ENCODE measurements around the gene ANKRD13A. TPM values are rescaled to one million over a fixed set of nuclear protein-coding genes. Genes with fewer than 3 reads are reported as not detected.

The ANKRD13A gene
- total and polyA plus RNA-seq, 2 experiments from 2014 or later, result 5.7 to 25.6 TPM

DNA sequence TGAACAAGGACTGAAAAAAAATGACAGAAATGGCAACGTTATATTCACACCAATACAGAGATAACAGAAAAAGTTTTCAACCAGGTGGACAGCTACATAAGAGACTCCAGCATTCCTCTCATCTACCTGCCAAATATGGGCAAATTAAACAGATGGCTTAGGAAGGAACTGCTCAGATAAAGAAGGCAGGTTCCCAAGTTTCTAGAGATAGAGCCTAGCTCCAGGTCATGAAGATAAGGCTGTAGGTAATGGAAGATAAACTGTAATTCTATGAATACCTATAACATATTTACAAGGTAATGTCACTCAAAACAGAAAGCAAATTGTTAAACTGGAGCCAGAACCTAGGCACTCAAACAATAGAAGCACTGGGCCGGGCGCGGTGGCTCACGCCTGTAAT is 45.6 kb upstream of the ANKRD13A start:
- no peaks in the 10 kb centered on the region; the same call in 1 of the 2 replicates for H4K20me1 ChIP-seq (replicated peaks; ENCODE audit: insufficient read depth)
- peaks cover 10% of the 10 kb centered on the region for H3K4me1 Mint-ChIP-seq
- H3K4me3 Mint-ChIP-seq, result no peak overlapping the region
- H3K36me3 Mint-ChIP-seq (ENCODE audit: low read depth), result peaks cover 25% of the 10 kb centered on the region
- H2AFZ ChIP-seq, result no peak overlapping the region
- H3K27me3 Mint-ChIP-seq (ENCODE audit: insufficient read depth, low read depth, poor library complexity), result peaks cover 2% of the 10 kb centered on the region
- H3K9me3 Mint-ChIP-seq, result no peaks in the 10 kb centered on the region
- peaks cover 9% of the 10 kb centered on the region; the same call in 1 of the 2 replicates for H3K36me3 ChIP-seq (ENCODE audit: insufficient read depth)
- no peaks in the 10 kb centered on the region for H3K9me2 ChIP-seq (ENCODE audit: insufficient read depth)
- H3K79me2 ChIP-seq (replicated peaks; ENCODE audit: insufficient read depth), result no peaks in the 10 kb centered on the region
- no peak overlapping the region for H3K27ac ChIP-seq (ENCODE audit: low read depth)
- DNase-seq (ENCODE audit: low spot score), result no peak
- no peaks in the 10 kb centered on the region for H3K27me3 ChIP-seq (ENCODE audit: insufficient read depth)
- no peak overlapping the region for H3K27ac Mint-ChIP-seq
- ATAC-seq, result no peak
- no peak overlapping the region for H3K4me3 ChIP-seq
- TF ChIP-seq NANOG (IDR thresholded peaks at IDR 0.05; ENCODE audit: borderline replicate concordance) (no peak), EZH2 (IDR thresholded peaks at IDR 0.05; ENCODE audit: low read depth, unreplicated experiment) (no peak), JUNB (IDR thresholded peaks at IDR 0.05; ENCODE audit: unreplicated experiment) (no peak), CREB1 (CRISPR knock-in tag; IDR thresholded peaks at IDR 0.05; ENCODE audit: low read depth) (no peak), STAT1 (IDR thresholded peaks at IDR 0.05; ENCODE audit: unreplicated experiment) (no peak), ZNF114 (CRISPR knock-in tag; IDR thresholded peaks at IDR 0.05) (no peak), EZH2phosphoT487 (IDR thresholded peaks at IDR 0.05; ENCODE audit: unreplicated experiment) (no peak), ZNF331 (CRISPR knock-in tag; IDR thresholded peaks at IDR 0.05; ENCODE audit: low read depth) (no peak), POLR2AphosphoS5 (IDR thresholded peaks at IDR 0.05; ENCODE audit: low read depth) (no peak)
- TF ChIP-seq, protein P1, sequence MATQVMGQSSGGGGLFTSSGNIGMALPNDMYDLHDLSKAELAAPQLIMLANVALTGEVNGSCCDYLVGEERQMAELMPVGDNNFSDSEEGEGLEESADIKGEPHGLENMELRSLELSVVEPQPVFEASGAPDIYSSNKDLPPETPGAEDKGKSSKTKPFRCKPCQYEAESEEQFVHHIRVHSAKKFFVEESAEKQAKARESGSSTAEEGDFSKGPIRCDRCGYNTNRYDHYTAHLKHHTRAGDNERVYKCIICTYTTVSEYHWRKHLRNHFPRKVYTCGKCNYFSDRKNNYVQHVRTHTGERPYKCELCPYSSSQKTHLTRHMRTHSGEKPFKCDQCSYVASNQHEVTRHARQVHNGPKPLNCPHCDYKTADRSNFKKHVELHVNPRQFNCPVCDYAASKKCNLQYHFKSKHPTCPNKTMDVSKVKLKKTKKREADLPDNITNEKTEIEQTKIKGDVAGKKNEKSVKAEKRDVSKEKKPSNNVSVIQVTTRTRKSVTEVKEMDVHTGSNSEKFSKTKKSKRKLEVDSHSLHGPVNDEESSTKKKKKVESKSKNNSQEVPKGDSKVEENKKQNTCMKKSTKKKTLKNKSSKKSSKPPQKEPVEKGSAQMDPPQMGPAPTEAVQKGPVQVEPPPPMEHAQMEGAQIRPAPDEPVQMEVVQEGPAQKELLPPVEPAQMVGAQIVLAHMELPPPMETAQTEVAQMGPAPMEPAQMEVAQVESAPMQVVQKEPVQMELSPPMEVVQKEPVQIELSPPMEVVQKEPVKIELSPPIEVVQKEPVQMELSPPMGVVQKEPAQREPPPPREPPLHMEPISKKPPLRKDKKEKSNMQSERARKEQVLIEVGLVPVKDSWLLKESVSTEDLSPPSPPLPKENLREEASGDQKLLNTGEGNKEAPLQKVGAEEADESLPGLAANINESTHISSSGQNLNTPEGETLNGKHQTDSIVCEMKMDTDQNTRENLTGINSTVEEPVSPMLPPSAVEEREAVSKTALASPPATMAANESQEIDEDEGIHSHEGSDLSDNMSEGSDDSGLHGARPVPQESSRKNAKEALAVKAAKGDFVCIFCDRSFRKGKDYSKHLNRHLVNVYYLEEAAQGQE (IDR thresholded peaks at IDR 0.05; ENCODE audit: unreplicated experiment), result no peak
- TF ChIP-seq, protein P2, sequence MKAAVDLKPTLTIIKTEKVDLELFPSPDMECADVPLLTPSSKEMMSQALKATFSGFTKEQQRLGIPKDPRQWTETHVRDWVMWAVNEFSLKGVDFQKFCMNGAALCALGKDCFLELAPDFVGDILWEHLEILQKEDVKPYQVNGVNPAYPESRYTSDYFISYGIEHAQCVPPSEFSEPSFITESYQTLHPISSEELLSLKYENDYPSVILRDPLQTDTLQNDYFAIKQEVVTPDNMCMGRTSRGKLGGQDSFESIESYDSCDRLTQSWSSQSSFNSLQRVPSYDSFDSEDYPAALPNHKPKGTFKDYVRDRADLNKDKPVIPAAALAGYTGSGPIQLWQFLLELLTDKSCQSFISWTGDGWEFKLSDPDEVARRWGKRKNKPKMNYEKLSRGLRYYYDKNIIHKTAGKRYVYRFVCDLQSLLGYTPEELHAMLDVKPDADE (IDR thresholded peaks at IDR 0.05), result no peak
- TF ChIP-seq, protein P3, sequence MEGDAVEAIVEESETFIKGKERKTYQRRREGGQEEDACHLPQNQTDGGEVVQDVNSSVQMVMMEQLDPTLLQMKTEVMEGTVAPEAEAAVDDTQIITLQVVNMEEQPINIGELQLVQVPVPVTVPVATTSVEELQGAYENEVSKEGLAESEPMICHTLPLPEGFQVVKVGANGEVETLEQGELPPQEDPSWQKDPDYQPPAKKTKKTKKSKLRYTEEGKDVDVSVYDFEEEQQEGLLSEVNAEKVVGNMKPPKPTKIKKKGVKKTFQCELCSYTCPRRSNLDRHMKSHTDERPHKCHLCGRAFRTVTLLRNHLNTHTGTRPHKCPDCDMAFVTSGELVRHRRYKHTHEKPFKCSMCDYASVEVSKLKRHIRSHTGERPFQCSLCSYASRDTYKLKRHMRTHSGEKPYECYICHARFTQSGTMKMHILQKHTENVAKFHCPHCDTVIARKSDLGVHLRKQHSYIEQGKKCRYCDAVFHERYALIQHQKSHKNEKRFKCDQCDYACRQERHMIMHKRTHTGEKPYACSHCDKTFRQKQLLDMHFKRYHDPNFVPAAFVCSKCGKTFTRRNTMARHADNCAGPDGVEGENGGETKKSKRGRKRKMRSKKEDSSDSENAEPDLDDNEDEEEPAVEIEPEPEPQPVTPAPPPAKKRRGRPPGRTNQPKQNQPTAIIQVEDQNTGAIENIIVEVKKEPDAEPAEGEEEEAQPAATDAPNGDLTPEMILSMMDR (conservative IDR thresholded peaks at IDR 0.05; ENCODE audit: low read depth in 2 of 2), result no peak
- TF ChIP-seq, protein P4, sequence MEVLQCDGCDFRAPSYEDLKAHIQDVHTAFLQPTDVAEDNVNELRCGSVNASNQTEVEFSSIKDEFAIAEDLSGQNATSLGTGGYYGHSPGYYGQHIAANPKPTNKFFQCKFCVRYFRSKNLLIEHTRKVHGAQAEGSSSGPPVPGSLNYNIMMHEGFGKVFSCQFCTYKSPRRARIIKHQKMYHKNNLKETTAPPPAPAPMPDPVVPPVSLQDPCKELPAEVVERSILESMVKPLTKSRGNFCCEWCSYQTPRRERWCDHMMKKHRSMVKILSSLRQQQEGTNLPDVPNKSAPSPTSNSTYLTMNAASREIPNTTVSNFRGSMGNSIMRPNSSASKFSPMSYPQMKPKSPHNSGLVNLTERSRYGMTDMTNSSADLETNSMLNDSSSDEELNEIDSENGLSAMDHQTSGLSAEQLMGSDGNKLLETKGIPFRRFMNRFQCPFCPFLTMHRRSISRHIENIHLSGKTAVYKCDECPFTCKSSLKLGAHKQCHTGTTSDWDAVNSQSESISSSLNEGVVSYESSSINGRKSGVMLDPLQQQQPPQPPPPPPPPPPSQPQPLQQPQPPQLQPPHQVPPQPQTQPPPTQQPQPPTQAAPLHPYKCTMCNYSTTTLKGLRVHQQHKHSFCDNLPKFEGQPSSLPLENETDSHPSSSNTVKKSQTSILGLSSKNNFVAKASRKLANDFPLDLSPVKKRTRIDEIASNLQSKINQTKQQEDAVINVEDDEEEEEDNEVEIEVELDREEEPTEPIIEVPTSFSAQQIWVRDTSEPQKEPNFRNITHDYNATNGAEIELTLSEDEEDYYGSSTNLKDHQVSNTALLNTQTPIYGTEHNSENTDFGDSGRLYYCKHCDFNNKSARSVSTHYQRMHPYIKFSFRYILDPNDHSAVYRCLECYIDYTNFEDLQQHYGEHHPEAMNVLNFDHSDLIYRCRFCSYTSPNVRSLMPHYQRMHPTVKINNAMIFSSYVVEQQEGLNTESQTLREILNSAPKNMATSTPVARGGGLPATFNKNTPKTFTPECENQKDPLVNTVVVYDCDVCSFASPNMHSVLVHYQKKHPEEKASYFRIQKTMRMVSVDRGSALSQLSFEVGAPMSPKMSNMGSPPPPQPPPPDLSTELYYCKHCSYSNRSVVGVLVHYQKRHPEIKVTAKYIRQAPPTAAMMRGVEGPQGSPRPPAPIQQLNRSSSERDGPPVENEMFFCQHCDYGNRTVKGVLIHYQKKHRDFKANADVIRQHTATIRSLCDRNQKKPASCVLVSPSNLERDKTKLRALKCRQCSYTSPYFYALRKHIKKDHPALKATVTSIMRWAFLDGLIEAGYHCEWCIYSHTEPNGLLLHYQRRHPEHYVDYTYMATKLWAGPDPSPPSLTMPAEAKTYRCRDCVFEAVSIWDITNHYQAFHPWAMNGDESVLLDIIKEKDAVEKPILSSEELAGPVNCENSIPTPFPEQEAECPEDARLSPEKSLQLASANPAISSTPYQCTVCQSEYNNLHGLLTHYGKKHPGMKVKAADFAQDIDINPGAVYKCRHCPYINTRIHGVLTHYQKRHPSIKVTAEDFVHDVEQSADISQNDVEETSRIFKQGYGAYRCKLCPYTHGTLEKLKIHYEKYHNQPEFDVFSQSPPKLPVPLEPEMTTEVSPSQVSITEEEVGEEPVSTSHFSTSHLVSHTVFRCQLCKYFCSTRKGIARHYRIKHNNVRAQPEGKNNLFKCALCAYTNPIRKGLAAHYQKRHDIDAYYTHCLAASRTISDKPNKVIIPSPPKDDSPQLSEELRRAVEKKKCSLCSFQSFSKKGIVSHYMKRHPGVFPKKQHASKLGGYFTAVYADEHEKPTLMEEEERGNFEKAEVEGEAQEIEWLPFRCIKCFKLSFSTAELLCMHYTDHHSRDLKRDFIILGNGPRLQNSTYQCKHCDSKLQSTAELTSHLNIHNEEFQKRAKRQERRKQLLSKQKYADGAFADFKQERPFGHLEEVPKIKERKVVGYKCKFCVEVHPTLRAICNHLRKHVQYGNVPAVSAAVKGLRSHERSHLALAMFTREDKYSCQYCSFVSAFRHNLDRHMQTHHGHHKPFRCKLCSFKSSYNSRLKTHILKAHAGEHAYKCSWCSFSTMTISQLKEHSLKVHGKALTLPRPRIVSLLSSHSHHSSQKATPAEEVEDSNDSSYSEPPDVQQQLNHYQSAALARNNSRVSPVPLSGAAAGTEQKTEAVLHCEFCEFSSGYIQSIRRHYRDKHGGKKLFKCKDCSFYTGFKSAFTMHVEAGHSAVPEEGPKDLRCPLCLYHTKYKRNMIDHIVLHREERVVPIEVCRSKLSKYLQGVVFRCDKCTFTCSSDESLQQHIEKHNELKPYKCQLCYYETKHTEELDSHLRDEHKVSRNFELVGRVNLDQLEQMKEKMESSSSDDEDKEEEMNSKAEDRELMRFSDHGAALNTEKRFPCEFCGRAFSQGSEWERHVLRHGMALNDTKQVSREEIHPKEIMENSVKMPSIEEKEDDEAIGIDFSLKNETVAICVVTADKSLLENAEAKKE (CRISPR knock-in tag; IDR thresholded peaks at IDR 0.05), result no peak
- no peaks in the 10 kb centered on the region for H3K4me1 ChIP-seq (ENCODE audit: insufficient read depth)
- H3F3A ChIP-seq (replicated peaks; ENCODE audit: low read depth), result 0 out of 2 replicates have a peak, but pooled peaks cover 3% of the 10 kb centered on the region
- H3K4me2 ChIP-seq, result no peak overlapping the region

Measured in GM23338 (cell line).